ENCODE data around the gene SLC22A1.

Gene SLC22A1

GRCh38 chr6:160203522-160203921 is 81.9 kb downstream of the SLC22A1 start:
- Mint-ChIP-seq H3K4me1 (no peaks in the 10 kb centered on the region), H3K36me3 (no peaks in the 10 kb centered on the region), H3K9me3 (peaks cover 8% of the 10 kb centered on the region), H3K4me3 (no peak overlapping the region), H3K27ac (no peak overlapping the region), H3K27me3 (peaks cover 13% of the 10 kb centered on the region)
- no peak for DNase-seq
- CTCF ChIA-PET = interaction anchor here (1.2 kb wide), 1 partner anchor 330 kb away, joined by 3 read pairs; no protein-coding TSS in a partner anchor

GRCh38 chr6:160203953-160204352 is 82.3 kb downstream of the SLC22A1 start:
- CTCF ChIA-PET = no interaction called here
- no peak overlapping the region for H3K27ac Mint-ChIP-seq
- H3K36me3 Mint-ChIP-seq = no peaks in the 10 kb centered on the region
- no peaks in the 10 kb centered on the region for H3K4me1 Mint-ChIP-seq
- no peak overlapping the region for H3K4me3 Mint-ChIP-seq
- H3K9me3 Mint-ChIP-seq = peaks cover 8% of the 10 kb centered on the region
- no peak for DNase-seq
- H3K27me3 Mint-ChIP-seq = peaks cover 9% of the 10 kb centered on the region

- Mint-ChIP-seq H3K9me3 (peaks cover 8% of the 10 kb centered on the region), H3K36me3 (no peaks in the 10 kb centered on the region), H3K4me3 (no peak overlapping the region), H3K27ac (no peak overlapping the region), H3K27me3 (peaks cover 9% of the 10 kb centered on the region), H3K4me1 (no peaks in the 10 kb centered on the region)
- DNase-seq = no peak
- CTCF ChIA-PET = no interaction called here
These were observed 83.1 kb downstream of the SLC22A1 start for GRCh38 chr6:160204710-160205109.

GRCh38 chr6:160207618-160208017 is 86.0 kb downstream of the SLC22A1 start:
- no peaks in the 10 kb centered on the region for H3K36me3 Mint-ChIP-seq
- H3K4me3 Mint-ChIP-seq = no peak overlapping the region
- no peaks in the 10 kb centered on the region for H3K27me3 Mint-ChIP-seq
- H3K9me3 Mint-ChIP-seq = peaks cover 8% of the 10 kb centered on the region
- no peaks in the 10 kb centered on the region for H3K4me1 Mint-ChIP-seq
- no peak overlapping the region for H3K27ac Mint-ChIP-seq
- CTCF ChIA-PET = no interaction called here
- no peak for DNase-seq

All from activated naive CD4-positive, alpha-beta T cell treated with anti-CD3 and anti-CD28 coated beads, Interleukin-2, amount 10 ng/mL, durations not matched to agents 7 days and 5 days (primary cell).